GM23338 (cell line): ENCODE results near the gene SERF1A. TPM values are rescaled to one million over a fixed set of nuclear protein-coding genes. Genes with fewer than 3 reads are reported as not detected.
"Not testable (repeated sequence)": the region's sequence is repeated elsewhere in the genome, so short reads cannot be mapped to it uniquely, and the experiment has no call there.

Source experiments
- ATAC-seq: fragments of 200-7000 bp; cut with Tn5 transposase; 3 replicates; pipeline ENCODE4 v1.9.1; 2020
- DNase-seq: peaks from one replicate; pipeline ENCODE4 v3.0.0-alpha.2; 2015; ENCODE audit warnings: low spot score
- H2AFZ ChIP-seq: fragments of 200-600 bp; sonication (generic); 2 replicates; pipeline ENCODE4 v1.8.0; 2016; ENCODE audit warnings: antibody characterized with exemption, mild to moderate bottlenecking, moderate library complexity
- H3F3A ChIP-seq: fragments of 200-600 bp; sonication (generic); replicated peaks from 2 replicates; pipeline ENCODE4 v1.8.0; 2017; ENCODE audit warnings: antibody characterized with exemption, mixed run types, low read depth
- H3K27ac ChIP-seq: fragments of 200-600 bp; sonication (generic); 2 replicates; pipeline ENCODE4 v1.6.1; 2016; ENCODE audit warnings: low read depth
- H3K27me3 ChIP-seq: fragments of 200-600 bp; sonication (generic); 2 replicates; pipeline ENCODE4 v1.8.0; 2016; ENCODE audit warnings: mild to moderate bottlenecking, mixed run types, moderate library complexity; ENCODE audit not compliant: insufficient read depth
- H3K36me3 ChIP-seq: fragments of 200-600 bp; sonication (generic); 2 replicates; pipeline ENCODE4 v1.8.0; 2016; ENCODE audit warnings: mild to moderate bottlenecking; ENCODE audit not compliant: insufficient read depth
- H3K4me1 ChIP-seq: fragments of 200-600 bp; sonication (generic); 2 replicates; pipeline ENCODE4 v1.8.0; 2016; ENCODE audit warnings: mild to moderate bottlenecking, moderate library complexity; ENCODE audit not compliant: insufficient read depth
- H3K4me2 ChIP-seq: fragments of 200-600 bp; sonication (generic); 2 replicates; pipeline ENCODE4 v1.7.1; 2017; ENCODE audit warnings: mixed run types
- H3K4me3 ChIP-seq: fragments of 200-600 bp; sonication (generic); 2 replicates; pipeline ENCODE4 v1.6.1; 2016; ENCODE audit warnings: mixed run types
- H3K79me2 ChIP-seq: fragments of 200-600 bp; sonication (generic); replicated peaks from 2 replicates; pipeline ENCODE4 v1.8.0; 2017; ENCODE audit warnings: mild to moderate bottlenecking; ENCODE audit not compliant: insufficient read depth
- H3K9me2 ChIP-seq: fragments of 200-600 bp; sonication (generic); 2 replicates; pipeline ENCODE4 v1.8.0; 2017; ENCODE audit not compliant: insufficient read depth
- H4K20me1 ChIP-seq: fragments of 200-600 bp; sonication (generic); replicated peaks from 2 replicates; pipeline ENCODE4 v1.8.0; 2017; ENCODE audit warnings: mild to moderate bottlenecking; ENCODE audit not compliant: insufficient read depth
- H3K27ac Mint-ChIP-seq: 2 replicates; pipeline ENCODE4 v1.8.0; 2020; ENCODE audit warnings: inconsistent platforms, mild to moderate bottlenecking, moderate library complexity, mixed read lengths
- H3K27me3 Mint-ChIP-seq: 3 replicates; pipeline ENCODE4 v1.8.0; 2022; ENCODE audit warnings: low read depth, mild to moderate bottlenecking, moderate library complexity, mixed read lengths, inconsistent platforms; ENCODE audit not compliant: insufficient read depth, poor library complexity
- H3K36me3 Mint-ChIP-seq: 3 replicates; pipeline ENCODE4 v1.8.0; 2021; ENCODE audit warnings: low read depth, mild to moderate bottlenecking, inconsistent platforms, moderate library complexity, mixed read lengths
- H3K4me1 Mint-ChIP-seq: 3 replicates; pipeline ENCODE4 v1.8.0; 2020; ENCODE audit warnings: mild to moderate bottlenecking, inconsistent platforms, mixed read lengths
- H3K4me3 Mint-ChIP-seq: 3 replicates; pipeline ENCODE4 v1.8.0; 2021; ENCODE audit warnings: moderate library complexity, mild to moderate bottlenecking, inconsistent platforms, mixed read lengths
- H3K9me3 Mint-ChIP-seq: 3 replicates; pipeline ENCODE4 v1.8.0; 2020; ENCODE audit warnings: moderate library complexity, mild to moderate bottlenecking, inconsistent platforms, mixed read lengths
- long read RNA-seq: library from polyadenylated mRNA; unstranded; transcript quantifications from one replicate; pipeline ENCODE4 v2.0.0, GENCODE V29; 2020; ENCODE audit not compliant: unreplicated experiment
- polyA plus RNA-seq: library from polyadenylated mRNA; unstranded; fragments of >200 nt; fragmentation: Nextera tagmentation; extraction: Ambion mirVana; gene quantifications from 2 replicates; pipeline ENCODE4 v1.2.1, GENCODE V29; 2016
- total RNA-seq: library from RNA; depleted of rRNA; stranded (reverse); fragments of >200 nt; shearing (Covaris generic); gene quantifications from 2 replicates; pipeline ENCODE4 v1.2.3, GENCODE V29; 2014; rRNA removed

SERF1A gene
- total RNA-seq (21.8 and 46.6 TPM in 2 replicates), polyA plus RNA-seq (40.0 and 48.0 TPM in 2 replicates)
- long read RNA-seq, transcript SERF1A-201 (3 exons, 963 nt): major isoform, 26 of 34 reads
- long read RNA-seq, partial matches to known transcripts: 1 of 34 reads
- long read RNA-seq, other reads (novel, unspliced or antisense): 4 of 34 reads

GRCh38 chr5:70900533-70901271 lies at the start of gene SERF1A:
Gene SERF1A, plus strand, starts transcription at chr5:70900669. Its CDS starts 201 bp downstream, at chr5:70900870.
- H3K36me3 Mint-ChIP-seq, H3K27ac ChIP-seq, H3F3A ChIP-seq, H3K27ac Mint-ChIP-seq, H3K4me1 ChIP-seq, H3K9me2 ChIP-seq, H3K36me3 ChIP-seq, H2AFZ ChIP-seq, H4K20me1 ChIP-seq, H3K27me3 ChIP-seq, H3K4me1 Mint-ChIP-seq, H3K4me3 ChIP-seq, DNase-seq, H3K4me3 Mint-ChIP-seq, H3K9me3 Mint-ChIP-seq, H3K4me2 ChIP-seq, H3K79me2 ChIP-seq, H3K27me3 Mint-ChIP-seq: not testable (repeated sequence)
- ATAC-seq: peak; percentile 96

- H3K4me1 ChIP-seq, H3K27me3 ChIP-seq, H3K27ac Mint-ChIP-seq, H3K4me3 Mint-ChIP-seq, H2AFZ ChIP-seq, H3K27me3 Mint-ChIP-seq, H3F3A ChIP-seq, H4K20me1 ChIP-seq, H3K36me3 ChIP-seq, H3K9me3 Mint-ChIP-seq, H3K4me2 ChIP-seq, H3K4me3 ChIP-seq, H3K4me1 Mint-ChIP-seq, DNase-seq, H3K36me3 Mint-ChIP-seq, H3K27ac ChIP-seq, H3K9me2 ChIP-seq, H3K79me2 ChIP-seq: not testable (repeated sequence)
- ATAC-seq: peak; percentile 69
Measured at GRCh38 chr5:70866778-70867177, 33.7 kb upstream of the SERF1A start.

- not testable (repeated sequence) for H4K20me1 ChIP-seq
Measured at GRCh38 chr5:70870626-70871025, 29.8 kb upstream of the SERF1A start.

GRCh38 chr5:70896076-70896475 lies 4.4 kb upstream of the SERF1A start:
- not testable (repeated sequence) for H3K4me1 ChIP-seq, DNase-seq, H3K4me3 Mint-ChIP-seq, H3K4me3 ChIP-seq, H3K36me3 Mint-ChIP-seq, H3K36me3 ChIP-seq, H3K9me3 Mint-ChIP-seq, H3F3A ChIP-seq, ATAC-seq, H3K9me2 ChIP-seq, H4K20me1 ChIP-seq, H2AFZ ChIP-seq, H3K27me3 Mint-ChIP-seq, H3K27ac Mint-ChIP-seq, H3K27me3 ChIP-seq, H3K4me2 ChIP-seq, H3K27ac ChIP-seq, H3K4me1 Mint-ChIP-seq, H3K79me2 ChIP-seq

More at GRCh38 chr5:70870626-70871025, 29.8 kb upstream of the SERF1A start:
- not testable (repeated sequence) for H3K36me3 ChIP-seq, H3K36me3 Mint-ChIP-seq, H3K27ac Mint-ChIP-seq, H3K27me3 ChIP-seq, H3K4me1 ChIP-seq, H3K27ac ChIP-seq, H3F3A ChIP-seq, H3K4me3 ChIP-seq, DNase-seq, H3K27me3 Mint-ChIP-seq, H3K9me3 Mint-ChIP-seq, H3K4me2 ChIP-seq, H3K79me2 ChIP-seq, H3K4me1 Mint-ChIP-seq, H2AFZ ChIP-seq, H3K9me2 ChIP-seq, H3K4me3 Mint-ChIP-seq
- peak; percentile 58 for ATAC-seq

- not testable (repeated sequence) for H3K27me3 ChIP-seq, H3K4me2 ChIP-seq, H3F3A ChIP-seq, H3K4me1 Mint-ChIP-seq, H3K9me2 ChIP-seq, H3K27ac Mint-ChIP-seq, H3K9me3 Mint-ChIP-seq, H3K4me1 ChIP-seq, H3K36me3 ChIP-seq, H2AFZ ChIP-seq, H3K4me3 Mint-ChIP-seq, H3K79me2 ChIP-seq, H3K36me3 Mint-ChIP-seq, H3K4me3 ChIP-seq, H4K20me1 ChIP-seq, H3K27ac ChIP-seq, DNase-seq, H3K27me3 Mint-ChIP-seq
- peak; percentile 64 for ATAC-seq
Measured at GRCh38 chr5:70901272-70901571, 753 bp downstream of the SERF1A start.

GRCh38 chr5:70906624-70907023 lies 6.2 kb downstream of the SERF1A start:
- H3K27me3 ChIP-seq: not testable (repeated sequence)

More at GRCh38 chr5:70906624-70907023, 6.2 kb downstream of the SERF1A start:
- not testable (repeated sequence) for H3K4me3 Mint-ChIP-seq, DNase-seq, H3K4me3 ChIP-seq, H3K4me1 Mint-ChIP-seq, H3K36me3 Mint-ChIP-seq, H3K9me2 ChIP-seq, H3K27me3 Mint-ChIP-seq, H4K20me1 ChIP-seq, H3K27ac Mint-ChIP-seq, H2AFZ ChIP-seq, H3K4me2 ChIP-seq, H3K36me3 ChIP-seq, H3K4me1 ChIP-seq, ATAC-seq, H3K79me2 ChIP-seq, H3K27ac ChIP-seq, H3K9me3 Mint-ChIP-seq, H3F3A ChIP-seq
